Activated naive CD8-positive, alpha-beta T cell treated with anti-CD3 and anti-CD28 coated beads, Interleukin-2, amount 50 U/mL, for 16 hours (primary cell): ENCODE measurements around the gene HK1.

ENCODE experiments used
- DNase-seq: peaks from one replicate; pipeline ENCODE4 v3.0.0-alpha.2; 2020; ENCODE audit warnings: low read depth, low spot score

HK1 gene

DNA sequence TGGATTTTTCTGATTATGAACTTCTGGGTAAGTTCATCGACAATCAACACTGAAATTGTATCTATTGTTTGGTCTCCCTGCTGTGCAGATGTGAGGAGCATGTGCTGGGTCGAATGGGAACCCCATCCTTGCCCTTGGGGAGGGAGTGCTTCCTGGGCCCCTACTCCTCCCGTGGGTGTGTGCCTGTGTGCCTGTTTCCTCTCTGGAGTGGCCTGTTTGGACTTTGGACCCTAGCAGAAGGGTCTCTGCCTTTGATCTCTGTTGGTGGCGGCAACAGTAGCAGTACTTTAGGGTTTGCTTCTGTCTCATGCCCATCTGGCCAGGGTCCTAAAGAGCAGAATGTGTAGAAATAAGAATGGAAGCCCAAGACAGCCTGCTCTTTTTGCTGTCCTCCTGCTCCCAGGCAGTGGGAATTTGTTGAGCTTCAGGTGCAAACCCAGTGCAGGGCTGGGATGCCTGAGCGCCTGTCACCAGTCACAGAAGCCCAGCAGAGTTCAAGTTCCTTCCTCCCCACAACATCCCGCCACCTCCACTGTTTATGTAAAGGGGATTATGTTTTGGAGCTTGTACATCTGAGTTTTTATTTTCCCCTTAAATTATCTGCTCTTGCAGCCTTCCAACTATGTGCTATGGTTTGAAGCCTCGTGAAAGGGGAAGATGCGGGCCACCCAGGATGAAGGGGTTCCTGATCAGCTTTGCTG lies 139.9 kb downstream of the HK1 start:
- no peak for DNase-seq

DNA sequence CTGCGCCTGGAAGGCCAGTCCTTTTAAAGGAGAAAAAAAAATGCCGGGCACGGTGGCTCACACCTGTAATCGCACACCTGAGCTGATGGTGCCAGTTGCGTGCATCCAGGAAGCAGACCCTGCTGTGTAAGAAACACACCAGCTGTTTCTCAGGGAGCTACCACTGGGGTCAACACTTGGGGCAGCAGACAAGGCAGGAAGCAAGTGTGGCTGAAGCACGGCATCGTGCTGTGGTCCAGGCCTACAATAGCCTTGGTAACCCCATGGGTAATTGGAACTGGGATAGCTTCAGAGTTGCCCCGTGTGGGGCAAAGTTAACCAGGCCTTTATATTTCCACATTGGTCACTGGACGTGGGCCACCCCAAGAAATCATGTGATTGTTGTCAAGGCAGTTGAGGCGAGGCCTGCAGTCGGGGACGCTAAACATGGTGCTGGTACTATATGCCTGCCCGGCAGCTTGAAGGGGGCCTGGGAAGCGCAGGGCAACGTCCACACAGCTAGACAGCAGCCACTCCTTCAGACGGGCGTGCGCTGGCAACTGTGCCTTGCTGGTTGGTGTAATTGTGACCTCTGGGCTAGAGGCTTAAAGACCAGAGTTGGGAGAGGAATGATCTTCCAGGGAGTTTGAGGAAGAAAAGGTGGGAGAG lies 140.9 kb downstream of the HK1 start:
- no peak for DNase-seq

DNA sequence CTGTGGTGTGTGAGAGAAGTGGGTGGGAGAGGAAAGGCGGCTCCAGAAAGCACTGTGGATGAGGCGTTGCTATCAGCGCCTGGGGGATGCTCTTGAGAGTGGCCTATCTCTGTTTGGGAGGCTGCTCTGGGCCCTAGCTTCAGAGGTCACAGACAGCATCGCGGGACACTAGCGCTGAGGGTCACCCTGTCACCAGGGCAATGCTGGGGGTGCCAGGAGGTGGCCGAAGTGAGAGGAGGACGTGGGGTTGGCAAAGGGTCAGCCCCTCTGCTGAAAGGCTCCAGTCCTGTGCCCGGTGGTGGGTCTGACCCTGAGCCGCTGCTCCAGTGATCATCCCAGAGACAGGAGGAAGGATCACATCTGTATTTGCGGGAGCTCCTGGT lies 141.4 kb downstream of the HK1 start:
- DNase-seq = no peak

DNA sequence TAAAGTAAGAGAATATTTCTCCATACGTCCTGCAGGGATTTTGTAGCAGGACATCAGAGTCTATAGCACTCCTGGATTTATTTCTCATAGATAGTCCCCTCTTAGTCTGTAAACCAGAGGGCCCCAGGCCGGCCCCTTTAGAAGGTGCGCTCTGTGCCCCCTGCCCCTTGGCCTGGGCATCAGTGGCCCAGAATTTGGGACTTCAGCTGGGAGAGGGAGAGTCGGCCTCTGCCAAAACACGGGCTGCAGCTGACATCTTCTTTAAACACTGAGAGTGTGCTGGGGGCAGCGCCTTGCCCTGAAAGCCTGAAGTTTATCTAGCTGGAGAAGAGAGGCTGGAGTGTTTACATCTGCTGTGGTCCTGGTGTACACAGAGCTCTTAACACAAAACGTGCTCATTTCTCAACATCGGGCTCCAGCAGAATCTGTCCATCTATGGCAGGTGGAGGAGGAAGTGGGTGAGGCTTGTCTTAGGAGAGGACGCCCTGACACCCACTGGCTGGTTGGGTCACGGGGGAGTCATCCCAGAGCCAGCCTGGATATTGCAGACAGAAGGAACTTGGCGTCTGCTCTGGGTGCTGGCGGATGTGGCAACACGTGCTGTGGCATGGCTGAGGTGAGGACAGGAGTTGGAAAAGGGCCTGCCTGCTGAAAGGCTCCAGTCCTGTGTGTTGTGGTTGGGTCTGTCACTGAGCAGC lies 143.5 kb downstream of the HK1 start:
- no peak for DNase-seq

DNA sequence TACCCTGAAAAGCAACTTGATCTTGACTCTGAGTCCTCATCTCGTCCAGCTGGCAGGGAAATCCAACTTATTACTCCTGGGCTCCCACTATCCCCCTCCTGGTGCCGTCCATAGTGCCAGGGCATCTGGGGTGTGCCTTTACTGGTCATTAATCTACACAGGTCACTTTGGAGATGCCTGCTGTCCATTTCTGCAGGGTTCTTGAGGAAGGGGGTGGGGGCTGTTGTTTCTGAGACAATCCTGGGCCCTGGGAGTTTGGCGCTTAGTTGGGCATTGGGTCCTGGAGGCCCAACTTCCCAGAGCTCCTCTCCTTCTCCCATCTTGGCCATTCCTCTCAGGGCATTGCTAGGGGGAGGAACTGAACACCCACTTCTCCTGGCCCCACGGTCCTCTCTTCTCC lies 144.4 kb downstream of the HK1 start:
- DNase-seq = no peak

DNA sequence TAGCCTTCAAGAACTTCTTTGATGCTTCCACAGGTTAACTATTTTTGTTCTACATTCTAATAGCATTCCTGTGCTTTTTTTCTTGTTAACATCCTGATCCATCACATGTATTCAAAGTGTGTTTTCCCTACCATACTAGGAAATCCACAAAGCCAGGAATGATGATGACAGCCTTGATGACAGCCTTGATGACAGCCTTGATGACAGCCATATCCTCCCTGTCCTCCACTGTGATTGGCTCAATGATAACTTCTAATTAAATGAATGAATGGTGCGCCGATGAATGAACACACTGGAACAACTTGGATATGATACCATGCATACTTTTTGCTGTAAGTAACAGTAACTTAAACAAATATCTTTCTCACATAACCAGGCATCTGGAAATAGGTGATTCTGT lies 146.7 kb downstream of the HK1 start:
- DNase-seq = no peak

DNA sequence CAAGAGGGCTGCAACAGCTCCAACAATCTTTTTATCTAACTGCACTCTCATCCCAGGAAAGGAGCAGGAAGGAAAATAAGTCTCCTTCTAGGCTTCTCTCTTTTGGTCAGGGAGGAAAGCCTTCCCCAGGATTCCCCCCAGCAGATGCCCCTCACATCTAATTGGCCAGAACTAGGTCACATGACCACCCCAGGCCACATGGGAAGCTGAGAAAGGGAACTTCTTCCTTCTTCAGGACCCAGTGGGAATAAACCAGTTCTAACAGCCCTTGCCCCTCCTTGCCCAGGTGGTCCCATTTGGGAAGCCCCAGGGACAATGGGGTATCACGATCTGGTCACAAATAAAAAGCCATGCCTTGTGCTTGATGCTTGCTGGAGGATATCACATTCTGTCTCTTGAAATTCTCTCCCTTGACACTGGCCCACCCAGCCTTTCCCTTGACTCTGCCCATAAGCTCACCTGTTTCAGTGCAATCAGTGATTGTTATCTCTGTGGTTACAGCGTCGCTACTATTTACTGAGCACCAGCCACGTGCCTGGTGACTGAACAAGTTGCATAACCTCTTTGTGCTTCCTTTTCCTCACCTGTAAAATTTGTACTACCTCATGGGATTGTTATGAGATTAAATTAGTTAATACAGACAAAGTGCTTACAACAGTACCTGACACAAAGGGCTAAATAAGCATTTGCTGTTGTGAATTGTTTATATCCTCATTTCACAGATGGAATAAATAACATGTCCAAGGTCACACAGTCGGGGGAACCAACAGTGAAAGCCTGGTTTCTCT lies 147.4 kb downstream of the HK1 start:
- no peak for DNase-seq

- DNase-seq = no peak
Observed at GRCh38 chr10:69426376-69426727, 148.1 kb downstream of the HK1 start.

GRCh38 chr10:69428165-69428564 lies 149.9 kb downstream of the HK1 start:
- no peak for DNase-seq

GRCh38 chr10:69434169-69434568 lies 155.9 kb downstream of the HK1 start:
- DNase-seq = no peak

DNA sequence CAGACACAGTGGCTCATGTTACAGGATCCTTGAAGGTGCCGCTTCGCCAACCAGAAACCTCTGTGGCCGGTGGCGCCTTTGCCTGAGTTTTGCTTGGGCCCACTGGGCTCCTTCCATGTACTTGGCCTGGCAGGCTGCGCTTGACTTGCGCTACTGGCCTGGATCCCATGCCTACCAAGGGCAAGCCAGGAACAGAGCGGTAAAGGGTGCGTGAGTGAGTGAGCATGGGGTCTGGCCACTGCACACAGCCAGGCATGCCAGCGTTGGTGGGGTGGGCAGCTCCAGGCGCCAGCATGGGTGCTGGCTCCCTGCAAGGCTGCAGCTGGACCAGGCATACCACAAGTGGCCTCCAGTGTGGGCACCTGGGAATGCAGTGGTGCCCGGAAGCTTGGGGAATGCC lies 156.6 kb downstream of the HK1 start:
- no peak for DNase-seq

DNA sequence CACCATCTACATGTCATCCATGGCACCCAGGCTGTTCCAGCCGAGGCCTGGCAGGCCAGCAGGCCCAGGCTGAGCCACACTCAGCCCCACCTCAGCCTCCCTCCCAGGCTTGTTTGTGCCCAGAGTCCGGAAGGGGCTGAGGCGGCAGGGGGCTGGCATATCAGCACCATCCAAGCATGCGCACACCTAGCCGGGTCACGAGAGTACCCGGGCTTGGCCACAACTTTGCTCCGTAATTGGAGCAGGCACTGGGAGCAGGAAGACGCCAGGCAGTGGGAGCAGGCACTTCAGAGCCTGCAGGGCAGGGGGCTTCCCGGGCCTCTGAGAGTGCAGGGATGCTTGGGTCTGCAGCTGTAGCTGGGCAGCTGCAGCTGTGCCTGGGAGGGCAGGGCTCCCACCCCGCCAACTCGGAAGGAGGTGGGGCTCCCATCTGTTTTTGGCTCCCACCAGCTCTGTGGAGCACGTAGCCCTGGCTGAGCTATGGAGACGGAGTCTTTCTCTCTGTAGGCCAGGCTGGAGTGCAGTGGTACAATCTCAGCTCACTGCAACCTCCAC lies 157.7 kb downstream of the HK1 start:
- DNase-seq = no peak

DNA sequence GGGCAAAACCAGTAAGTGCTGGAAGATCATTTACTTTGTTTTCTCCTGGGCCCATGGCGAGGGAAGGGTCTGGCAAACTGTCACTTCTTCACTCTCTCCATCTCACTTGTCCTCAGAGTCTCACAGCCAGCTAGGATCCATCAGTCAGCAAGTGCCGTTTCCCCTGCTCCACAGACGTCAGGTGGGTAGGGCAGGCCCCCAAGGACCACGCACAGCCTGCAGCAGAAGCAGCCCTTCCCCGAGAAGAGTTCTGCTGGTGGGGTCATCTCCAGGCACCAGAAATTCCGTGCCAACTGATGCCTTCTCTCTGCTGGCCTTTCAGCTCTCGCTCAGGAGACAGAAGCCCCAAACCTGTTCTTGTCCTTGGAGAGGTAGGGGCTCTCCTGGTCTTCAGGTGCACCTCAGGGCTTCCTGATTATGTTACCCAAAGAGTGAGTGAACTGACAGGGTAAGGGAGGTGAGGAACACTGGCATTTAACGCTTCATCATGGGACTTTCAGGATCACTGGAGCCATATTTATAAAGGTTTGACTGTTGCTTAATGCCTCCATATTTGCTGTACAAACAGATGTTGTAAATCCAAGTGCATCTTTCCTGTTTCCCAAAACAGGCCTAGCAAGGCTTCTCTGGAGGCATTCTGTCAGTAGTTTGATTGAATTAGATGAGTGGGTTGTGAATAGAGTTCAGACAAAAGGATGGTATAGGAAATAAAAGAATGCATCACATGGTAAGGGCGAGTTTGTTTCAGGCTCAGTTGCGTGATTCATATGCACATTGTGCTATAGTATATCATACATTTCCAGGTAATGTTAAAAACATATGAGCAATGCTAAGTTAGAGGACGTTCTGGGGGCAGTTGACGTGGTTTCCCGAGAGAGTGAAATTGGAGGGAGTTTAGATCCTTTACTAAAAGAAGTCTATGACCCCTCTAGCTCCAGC lies 159.3 kb downstream of the HK1 start:
- DNase-seq = no peak

- no peak for DNase-seq
Observed at GRCh38 chr10:69438536-69439349, 160.4 kb downstream of the HK1 start.

- no peak for DNase-seq
Observed at GRCh38 chr10:69439350-69439739, 161.0 kb downstream of the HK1 start.

DNA sequence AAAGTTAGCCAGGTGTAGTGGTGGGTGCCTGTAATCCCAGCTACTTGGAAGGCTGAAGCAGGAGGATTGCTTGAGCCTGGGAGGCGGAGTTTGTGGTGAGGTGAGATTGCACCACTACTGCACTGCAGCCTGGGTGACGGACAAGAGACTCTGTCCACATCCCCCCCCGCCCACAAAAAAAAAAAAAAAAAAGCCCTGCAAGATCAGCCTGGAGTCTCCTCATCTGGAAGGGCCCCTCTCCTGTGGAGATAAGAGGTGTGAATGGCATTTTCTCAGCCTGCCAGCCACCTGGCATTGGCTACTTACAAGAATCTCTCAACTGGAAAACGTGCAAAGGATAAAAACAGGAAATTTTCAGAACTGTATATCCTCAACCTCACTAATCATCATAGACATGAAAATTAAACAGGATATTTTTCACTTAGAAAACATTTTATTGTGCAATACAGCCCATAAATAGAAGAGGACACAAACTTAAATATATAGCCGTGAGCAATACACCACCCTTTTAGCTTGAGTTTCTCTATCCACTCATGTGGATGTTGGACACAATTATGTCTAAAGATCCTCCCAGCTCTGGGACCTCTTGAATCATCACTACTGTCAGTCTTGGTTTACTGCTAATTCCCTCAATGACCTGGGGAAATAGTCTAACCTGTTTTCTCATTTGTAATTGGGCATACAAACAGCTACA lies 161.7 kb downstream of the HK1 start:
- no peak for DNase-seq

DNA sequence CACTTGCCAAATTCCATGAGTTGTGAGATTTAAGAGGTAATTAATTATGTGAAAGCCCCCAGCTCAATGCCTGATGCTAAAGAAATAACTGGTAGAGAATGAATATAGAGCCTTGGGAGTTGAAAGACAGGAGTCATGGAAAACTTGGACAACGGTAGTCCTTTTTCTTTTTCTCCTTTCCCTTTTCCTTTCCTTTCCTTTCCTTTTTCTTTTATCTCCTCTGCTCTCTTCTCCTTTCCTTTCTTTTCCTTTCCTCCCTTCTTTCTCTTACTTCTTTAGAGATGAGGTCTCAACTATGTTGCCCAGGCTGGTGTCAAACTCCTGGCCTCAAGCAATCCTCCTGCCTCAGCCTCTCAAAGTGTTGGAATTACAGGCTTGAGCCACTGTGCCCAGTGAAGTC lies 165.1 kb downstream of the HK1 start:
- DNase-seq = no peak

GRCh38 chr10:69445041-69445440 lies 166.7 kb downstream of the HK1 start:
- no peak for DNase-seq

DNA sequence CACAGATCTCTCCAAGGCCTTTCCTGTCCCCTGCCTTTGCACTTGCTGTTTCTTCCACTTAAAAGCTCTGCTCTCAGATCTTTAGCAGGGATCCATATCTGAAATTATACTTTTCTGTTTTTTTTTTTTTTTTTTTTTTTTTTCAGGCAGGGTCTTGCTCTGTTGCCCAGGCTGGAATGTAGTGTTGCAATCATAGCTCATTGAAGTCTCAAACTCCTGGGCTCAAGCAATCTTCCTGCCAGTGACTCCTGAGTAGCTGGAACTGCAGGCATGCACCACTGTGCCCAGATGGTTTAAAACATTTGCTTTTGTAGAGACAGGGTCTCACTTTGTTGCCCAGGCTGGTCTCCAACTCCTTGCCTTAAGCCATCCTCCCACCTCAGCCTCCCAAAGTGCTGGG lies 167.9 kb downstream of the HK1 start:
- no peak for DNase-seq
